HG02623 (cell line): Measurements from ENCODE around the gene DAB1.

ENCODE experiments used
- ATAC-seq: cut with Tn5 transposase; IDR thresholded peaks from one replicate; pipeline ENCODE4 v1.9.1; 2021; ENCODE audit warnings: moderate library complexity; ENCODE audit not compliant: unreplicated experiment

DAB1 gene

GRCh38 chr1:57041901-57042300 lies 382.0 kb downstream of the DAB1 start:
- ATAC-seq = no peak

- ATAC-seq = no peak
Measured at GRCh38 chr1:57040811-57041210, 383.0 kb downstream of the DAB1 start.

GRCh38 chr1:57036641-57037579 lies 386.9 kb downstream of the DAB1 start:
- ATAC-seq = no peak

- ATAC-seq = no peak
Measured at GRCh38 chr1:57034713-57035112, 389.1 kb downstream of the DAB1 start.

GRCh38 chr1:57033222-57034001 lies 390.4 kb downstream of the DAB1 start:
- no peak for ATAC-seq

GRCh38 chr1:57026624-57027354 lies 397.1 kb downstream of the DAB1 start:
- no peak for ATAC-seq

- ATAC-seq = no peak
Measured at GRCh38 chr1:57024855-57025254, 399.0 kb downstream of the DAB1 start.

- ATAC-seq = no peak
Measured at GRCh38 chr1:57024428-57024827, 399.4 kb downstream of the DAB1 start.

GRCh38 chr1:57020216-57020615 lies 403.6 kb downstream of the DAB1 start:
- no peak for ATAC-seq

GRCh38 chr1:57019236-57019839 lies 404.5 kb downstream of the DAB1 start:
- no peak for ATAC-seq

GRCh38 chr1:57018119-57018518 lies 405.7 kb downstream of the DAB1 start:
- no peak for ATAC-seq

- ATAC-seq = no peak
Measured at GRCh38 chr1:57017717-57018116, 406.1 kb downstream of the DAB1 start.

GRCh38 chr1:57017200-57017599 lies 406.7 kb downstream of the DAB1 start:
- ATAC-seq = no peak

- ATAC-seq = no peak
Measured at GRCh38 chr1:57015071-57015470, 408.8 kb downstream of the DAB1 start.

GRCh38 chr1:57013522-57013921 lies 410.3 kb downstream of the DAB1 start:
- ATAC-seq = no peak

GRCh38 chr1:57012315-57012714 lies 411.5 kb downstream of the DAB1 start:
- ATAC-seq = no peak

GRCh38 chr1:57010511-57010910 lies 413.3 kb downstream of the DAB1 start:
- ATAC-seq = no peak

- no peak for ATAC-seq
Measured at GRCh38 chr1:57007948-57008347, 415.9 kb downstream of the DAB1 start.

- no peak for ATAC-seq
Measured at GRCh38 chr1:57007472-57007871, 416.4 kb downstream of the DAB1 start.

GRCh38 chr1:57003398-57004139 lies 420.3 kb downstream of the DAB1 start:
- ATAC-seq = no peak
